HCT116 (cell line): ENCODE data around the gene ANKRD44. TPM values are rescaled to one million over a fixed set of nuclear protein-coding genes. Genes with fewer than 3 reads are reported as not detected.

Experiments used
- ATAC-seq: fragments of 200-7000 bp; cut with Tn5 transposase; 2 replicates; pipeline ENCODE4 v1.9.1; 2020; ENCODE audit warnings: mild to moderate bottlenecking, moderate library complexity
- BruUV-seq: library from RNA; stranded (reverse); fragments of 400-500 nt; replicated peaks from 2 replicates; lab custom pipeline; 2021; lab: Mats Ljungman, UMichigan
- CTCF ChIA-PET: fragments of 300-600 bp; sonication (Branson Sonifier 250); formaldehyde crosslinking; loops from one replicate; lab custom pipeline; 2021; ENCODE audit warnings: antibody characterized with exemption; lab: Charles Lee
- POLR2A ChIA-PET: fragments of 300-600, 350-600 bp; sonication (Branson Sonifier 250); formaldehyde crosslinking; loops from one replicate; lab custom pipeline; 2021; ENCODE audit warnings: antibody characterized with exemption; lab: Charles Lee
- RAD21 ChIA-PET, 2 experiments: fragments of 300-600 bp; sonication (Branson Sonifier 250); formaldehyde crosslinking; loops; one replicate each; lab custom pipeline; 2023; ENCODE audit warnings: low total read pairs in 2 of 2; ENCODE audit not compliant: uncharacterized antibody in 2 of 2, unreplicated experiment in 2 of 2, low non-redundant PET in 1 of 2; lab: Charles Lee
- DNase-seq: peaks from one replicate; pipeline ENCODE4 v3.0.0-alpha.2; 2010; ENCODE audit warnings: low read depth, low spot score
- H2AFZ ChIP-seq: fragments of 200-600 bp; shearing (Covaris generic), sonication (generic); 2 replicates; pipeline ENCODE4 v1.6.1; 2017; ENCODE audit warnings: low read depth, mixed run types, mixed read lengths, antibody characterized with exemption, low read length; ENCODE audit not compliant: poor library complexity, severe bottlenecking
- H3K27ac ChIP-seq: 2 replicates; pipeline ENCODE4 v1.5.1; 2012; ENCODE audit warnings: low read depth, low read length
- H3K27me3 ChIP-seq: fragments of 200-600 bp; sonication (generic); 2 replicates; pipeline ENCODE4 v1.6.1; 2016; ENCODE audit warnings: mixed run types, low read length, mixed read lengths; ENCODE audit not compliant: insufficient read depth
- H3K36me3 ChIP-seq, 2 experiments: fragments of 200-500 bp in 1 of 2; fragments of 200-600 bp in 1 of 2; sonication (Bioruptor generic) in 1 of 2; sonication (generic) in 1 of 2; 2 replicates each; pipeline versions ENCODE4 v1.5.1 to v1.6.1; 2014 to 2016; ENCODE audit warnings: low read length in 2 of 2, inconsistent platforms in 1 of 2, mixed read lengths in 1 of 2, mixed run types in 1 of 2; ENCODE audit not compliant: insufficient read depth in 2 of 2, control insufficient read depth in 1 of 2
- H3K4me1 ChIP-seq, 2 experiments: fragments of 200-600 bp in 1 of 2; sonication (generic) in 1 of 2; 2 replicates each; pipeline versions ENCODE4 v1.5.1 to v1.6.1; 2012 to 2017; ENCODE audit warnings: low read length in 2 of 2, inconsistent platforms in 1 of 2, mild to moderate bottlenecking in 1 of 2, mixed read lengths in 1 of 2, mixed run types in 1 of 2, moderate library complexity in 1 of 2; ENCODE audit not compliant: insufficient read depth in 2 of 2, control insufficient read depth in 1 of 2
- H3K4me2 ChIP-seq: fragments of 200-600 bp; sonication (generic); 2 replicates; pipeline ENCODE4 v1.6.1; 2017; ENCODE audit warnings: mixed run types, low read length, mixed read lengths
- H3K4me3 ChIP-seq, 2 experiments: fragments of 200-600 bp in 1 of 2; sonication (generic) in 1 of 2; replicated peaks in 1 of 2; 2 replicates each; pipeline ENCODE4 v1.5.1; 2011 to 2016; ENCODE audit warnings: low read length in 2 of 2, control low read depth in 1 of 2, low read depth in 1 of 2, mild to moderate bottlenecking in 1 of 2, mixed read lengths in 1 of 2, mixed run types in 1 of 2
- H3K79me2 ChIP-seq: fragments of 200-600 bp; sonication (generic); 2 replicates; pipeline ENCODE4 v1.6.1; 2017; ENCODE audit warnings: mild to moderate bottlenecking, mixed run types, low read length, moderate library complexity, mixed read lengths; ENCODE audit not compliant: insufficient read depth
- H3K9ac ChIP-seq: fragments of 200-600 bp; sonication (generic); 2 replicates; pipeline ENCODE4 v1.6.1; 2016; ENCODE audit warnings: low read length, mixed read lengths
- H3K9me2 ChIP-seq: fragments of 200-600 bp; sonication (generic), shearing (Covaris generic); 2 replicates; pipeline ENCODE4 v1.6.1; 2017; ENCODE audit warnings: mixed run types, mild to moderate bottlenecking, moderate library complexity; ENCODE audit not compliant: insufficient read depth
- H3K9me3 ChIP-seq, 2 experiments: fragments of 200-500 bp in 1 of 2; fragments of 200-600 bp in 1 of 2; sonication (Bioruptor generic) in 1 of 2; sonication (generic) in 1 of 2; 2 replicates each; pipeline ENCODE4 v1.6.1; 2014 to 2017; ENCODE audit warnings: low read length in 2 of 2, mixed read lengths in 2 of 2, inconsistent platforms in 1 of 2, low read depth in 1 of 2, mild to moderate bottlenecking in 1 of 2, mixed run types in 1 of 2, moderate library complexity in 1 of 2; ENCODE audit not compliant: control insufficient read depth in 1 of 2, insufficient read depth in 1 of 2
- H4K20me1 ChIP-seq: fragments of 200-600 bp; sonication (generic), shearing (Covaris generic); 2 replicates; pipeline ENCODE4 v1.6.1; 2017; ENCODE audit warnings: mixed run types, mild to moderate bottlenecking, moderate library complexity; ENCODE audit not compliant: insufficient read depth
- ATF3 ChIP-seq: IDR thresholded peaks from 2 replicates; pipeline ENCODE4 v1.6.1; 2012
- CEBPB ChIP-seq: IDR thresholded peaks from 2 replicates; pipeline ENCODE4 v1.6.1; 2012; ENCODE audit warnings: low read depth
- EGR1 ChIP-seq: IDR thresholded peaks from 2 replicates; pipeline ENCODE4 v1.6.1; 2012; ENCODE audit warnings: low read depth
- FOSL1 ChIP-seq: IDR thresholded peaks from 2 replicates; pipeline ENCODE4 v1.6.1; 2012; ENCODE audit warnings: low read depth
- POLR2A ChIP-seq: IDR thresholded peaks from 2 replicates; pipeline ENCODE4 v1.7.0; 2011; ENCODE audit warnings: borderline replicate concordance; ENCODE audit not compliant: insufficient read depth, insufficient read length; ENCODE audit errors: extremely low read depth
- POLR2AphosphoS5 ChIP-seq: IDR thresholded peaks from 2 replicates; pipeline ENCODE4 v1.6.1; 2011; ENCODE audit warnings: mild to moderate bottlenecking, low read depth, low read length, moderate library complexity
- RAD21 ChIP-seq: IDR thresholded peaks from 2 replicates; pipeline ENCODE4 v1.6.1; 2012; ENCODE audit warnings: low read depth, mild to moderate bottlenecking
- REST ChIP-seq: IDR thresholded peaks from 2 replicates; pipeline ENCODE4 v1.6.1; 2012; ENCODE audit warnings: low read depth
- SIN3A ChIP-seq: IDR thresholded peaks from 2 replicates; pipeline ENCODE4 v1.6.1; 2012; ENCODE audit warnings: low read depth
- SP1 ChIP-seq: IDR thresholded peaks from 2 replicates; pipeline ENCODE4 v1.6.1; 2012; ENCODE audit warnings: low read depth
- SRF ChIP-seq: IDR thresholded peaks from 2 replicates; pipeline ENCODE4 v1.6.1; 2012; ENCODE audit warnings: low read depth
- ZBTB33 ChIP-seq: IDR thresholded peaks from 2 replicates; pipeline ENCODE4 v1.6.1; 2011; ENCODE audit warnings: mild to moderate bottlenecking, low read length, moderate library complexity; ENCODE audit not compliant: insufficient replicate concordance; ENCODE audit errors: extremely low read depth
- ZFX ChIP-seq: fragments of 450-650 bp; IDR thresholded peaks from 2 replicates; pipeline ENCODE4 v1.6.1; 2017
- intact Hi-C: fragments of 100-400 bp; cut with micrococcal nuclease; formaldehyde crosslinking; loops from 2 replicates; pipeline ENCODE4 v1.10.0; 2022
- total RNA-seq: library from RNA; stranded (reverse); gene quantifications from one replicate; pipeline ENCODE4 v1.2.1, GENCODE V29; 2021; ENCODE audit not compliant: unreplicated experiment

Gene ANKRD44
- total RNA-seq, 1 experiment from 2014 or later = 2.7 TPM

GRCh38 chr2:197055045-197055444 lies 255.5 kb downstream of the ANKRD44 start (continued):
- TF ChIP-seq ZBTB33 = no peak

GRCh38 chr2:197054437-197054836 lies 256.1 kb downstream of the ANKRD44 start:
- DNase-seq = no peak
- no peaks in the 10 kb centered on the region for H3K9me2 ChIP-seq
- no TSS peak for BruUV-seq
- no peaks in the 10 kb centered on the region for H4K20me1 ChIP-seq
- ChIA-PET POLR2A (no interaction called here), RAD21 (no interaction called here), CTCF (no interaction called here)
- no peaks in the 10 kb centered on the region for H3K9me3 ChIP-seq
- H3K4me3 ChIP-seq = no peak overlapping the region
- no peak overlapping the region for H3K9ac ChIP-seq
- no peaks in the 10 kb centered on the region for H3K79me2 ChIP-seq
- no peak for ATAC-seq
- no peak overlapping the region for H3K27ac ChIP-seq
- intact Hi-C loops = no loop called here
- H3K4me2 ChIP-seq = no peak overlapping the region
- no peaks in the 10 kb centered on the region for H3K36me3 ChIP-seq
- H3K4me1 ChIP-seq = no peaks in the 10 kb centered on the region
- TF ChIP-seq SP1 = no peak
- TF ChIP-seq FOSL1 = no peak
- no peak for TF ChIP-seq ZBTB33
- no peak for TF ChIP-seq EGR1
- no peak for TF ChIP-seq CEBPB
- TF ChIP-seq POLR2AphosphoS5 = no peak
- no peak for TF ChIP-seq ZFX
- no peak for TF ChIP-seq POLR2A
- no peak for TF ChIP-seq ATF3
- TF ChIP-seq SIN3A = no peak
- TF ChIP-seq RAD21 = no peak
- TF ChIP-seq REST = no peak
- no peak for TF ChIP-seq SRF
- no peaks in the 10 kb centered on the region for H3K27me3 ChIP-seq
- H2AFZ ChIP-seq = no peak overlapping the region
